HepG2 (cell line): ENCODE results near the gene HS3ST3B1. TPM values are rescaled to one million over a fixed set of nuclear protein-coding genes. Genes with fewer than 3 reads are reported as not detected.

Experiments
- ARID2 ChIP-seq: sonication (generic); formaldehyde crosslinking; IDR thresholded peaks from 2 replicates; pipeline ENCODE4 v1.8.1; 2022; ENCODE audit warnings: mild to moderate bottlenecking, missing genetic modification reagents, borderline replicate concordance
- ATF4 ChIP-seq, 2 experiments: fragments of 450-650 bp in 1 of 2; sonication (generic) in 1 of 2; formaldehyde crosslinking; IDR thresholded peaks; 2 replicates each; pipeline versions ENCODE4 v1.5.0 to v1.8.0; 2020 to 2022; ENCODE audit warnings: mild to moderate bottlenecking in 1 of 2, missing genetic modification reagents in 1 of 2
- CEBPG ChIP-seq: IDR thresholded peaks from 2 replicates; pipeline ENCODE4 v1.6.1; 2016
- EP300 ChIP-seq, 3 experiments: sonication (generic) in 1 of 3; formaldehyde crosslinking in 1 of 3; IDR thresholded peaks; 2 replicates each; pipeline versions ENCODE4 v1.5.1 to v1.6.1; 2011 to 2020; ENCODE audit warnings: low read depth in 2 of 3, low read length in 2 of 3, borderline replicate concordance in 1 of 3, improper control_type of control experiment in 1 of 3, mild to moderate bottlenecking in 1 of 3, missing genetic modification reagents in 1 of 3, moderate library complexity in 1 of 3
- GMEB1 ChIP-seq: sonication (generic); formaldehyde crosslinking; IDR thresholded peaks from 2 replicates; pipeline ENCODE4 v1.5.1; 2020; ENCODE audit warnings: missing genetic modification reagents, mild to moderate bottlenecking, borderline replicate concordance
- HNRNPK ChIP-seq: fragments of 200-400 bp; formaldehyde crosslinking; IDR thresholded peaks from 2 replicates; pipeline ENCODE4 v1.6.1; 2018; ENCODE audit warnings: low read length, low read depth, moderate library complexity, mild to moderate bottlenecking; ENCODE audit not compliant: poor library complexity, severe bottlenecking
- ISL2 ChIP-seq: sonication (generic); formaldehyde crosslinking; IDR thresholded peaks from 2 replicates; pipeline ENCODE4 v1.5.0; 2020; ENCODE audit warnings: missing genetic modification reagents
- KLF12 ChIP-seq: sonication (generic); formaldehyde crosslinking; IDR thresholded peaks from 2 replicates; pipeline ENCODE4 v1.4.0; 2020; ENCODE audit warnings: missing genetic modification reagents, borderline replicate concordance
- MIXL1 ChIP-seq: IDR thresholded peaks from 2 replicates; pipeline ENCODE4 v1.6.1; 2016
- NFKB2 ChIP-seq: sonication (generic); formaldehyde crosslinking; IDR thresholded peaks from 2 replicates; pipeline ENCODE4 v1.4.0; 2020; ENCODE audit warnings: missing genetic modification reagents, borderline replicate concordance
- PATZ1 ChIP-seq: sonication (generic); formaldehyde crosslinking; IDR thresholded peaks from 2 replicates; pipeline ENCODE4 v1.4.0; 2020; ENCODE audit warnings: missing genetic modification reagents
- PAXIP1 ChIP-seq: sonication (generic); formaldehyde crosslinking; conservative IDR thresholded peaks from 2 replicates; pipeline ENCODE4 v1.4.0; 2020; ENCODE audit warnings: mild to moderate bottlenecking, missing genetic modification reagents, moderate library complexity
- PLSCR1 ChIP-seq: sonication (generic); formaldehyde crosslinking; IDR thresholded peaks from 2 replicates; pipeline ENCODE4 v1.5.0; 2020; ENCODE audit warnings: missing genetic modification reagents, mild to moderate bottlenecking, borderline replicate concordance
- TEAD3 ChIP-seq: optimal IDR thresholded peaks from 2 replicates; pipeline ENCODE3; 2016; ENCODE audit warnings: borderline replicate concordance
- THAP11 ChIP-seq: IDR thresholded peaks from 2 replicates; pipeline ENCODE4 v1.6.1; 2016; ENCODE audit warnings: missing biosample characterization, missing genetic modification reagents
- THYN1 ChIP-seq: sonication (generic); formaldehyde crosslinking; IDR thresholded peaks from 2 replicates; pipeline ENCODE4 v1.8.1; 2023; ENCODE audit warnings: low read depth, mild to moderate bottlenecking, moderate library complexity, missing genetic modification reagents, borderline replicate concordance
- ZSCAN22 ChIP-seq: sonication (generic); formaldehyde crosslinking; IDR thresholded peaks from 2 replicates; pipeline ENCODE4 v1.4.0; 2020; ENCODE audit warnings: mild to moderate bottlenecking, missing genetic modification reagents
- polyA plus RNA-seq, 8 experiments: library from polyadenylated mRNA; depleted of rRNA in 3 of 8; stranded (reverse) in 7 of 8; unstranded in 1 of 8; fragments of >200 nt; fragmentation: Illumina TruSeq in 4 of 8; extraction: Trizol in 4 of 8; gene quantifications; 2 replicates each; pipeline versions ENCODE4 v1.2.1 to v1.2.3, GENCODE V29; 2011 to 2016; ENCODE audit warnings: low read depth in 4 of 8, missing spikeins in 1 of 8, mixed read lengths in 1 of 8; ENCODE audit not compliant: insufficient read depth in 1 of 8
- total RNA-seq, 5 experiments: library from RNA; depleted of rRNA; stranded (reverse); fragments of >200 nt; fragmentation: Illumina TruSeq; extraction: Trizol; gene quantifications; 2 replicates each; pipeline ENCODE4 v1.2.3, GENCODE V29; 2016; ENCODE audit warnings: low read depth in 1 of 5
- TF ChIP-seq, protein P1 (sequence below): sonication (generic); formaldehyde crosslinking; IDR thresholded peaks from 2 replicates; pipeline ENCODE4 v1.8.0; 2022; ENCODE audit warnings: low read depth, missing genetic modification reagents

Gene HS3ST3B1
- total and polyA plus RNA-seq, 2 of the 13 experiments (the other 11 are each of a cell fraction or from before 2014, with no cell fraction given), result 15.7 to 39.5 TPM

- TF ChIP-seq PLSCR1 (CRISPR knock-in tag), result no peak
- TF ChIP-seq, protein P1, sequence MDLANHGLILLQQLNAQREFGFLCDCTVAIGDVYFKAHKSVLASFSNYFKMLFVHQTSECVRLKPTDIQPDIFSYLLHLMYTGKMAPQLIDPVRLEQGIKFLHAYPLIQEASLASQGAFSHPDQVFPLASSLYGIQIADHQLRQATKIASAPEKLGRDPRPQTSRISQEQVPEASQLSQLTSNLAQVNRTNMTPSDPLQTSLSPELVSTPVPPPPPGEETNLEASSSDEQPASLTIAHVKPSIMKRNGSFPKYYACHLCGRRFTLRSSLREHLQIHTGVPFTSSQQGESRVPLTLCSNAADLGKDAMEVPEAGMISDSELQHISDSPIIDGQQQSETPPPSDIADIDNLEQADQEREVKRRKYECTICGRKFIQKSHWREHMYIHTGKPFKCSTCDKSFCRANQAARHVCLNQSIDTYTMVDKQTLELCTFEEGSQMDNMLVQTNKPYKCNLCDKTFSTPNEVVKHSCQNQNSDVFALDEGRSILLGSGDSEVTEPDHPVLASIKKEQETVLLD (CRISPR knock-in tag), result no peak
- TF ChIP-seq KLF12 (CRISPR knock-in tag), result no peak
- TF ChIP-seq EP300 (IDR thresholded peaks at IDR 0.05; ENCODE audit: low read depth in 2 of 2, low read length in 2 of 2), result peak in 1 of 2 experiments; percentile 2; a peak in 1 of 4 replicates
- no peak for TF ChIP-seq EP300 (CRISPR knock-in tag; IDR thresholded peaks at IDR 0.05; ENCODE audit: borderline replicate concordance)
- no peak for TF ChIP-seq ARID2
- TF ChIP-seq ISL2 (CRISPR knock-in tag), result no peak; the same call in 1 of the 2 replicates
- TF ChIP-seq MIXL1, result no peak
- TF ChIP-seq ZSCAN22, result no peak
- TF ChIP-seq THAP11 (CRISPR knock-in tag), result no peak
- no peak for TF ChIP-seq TEAD3 (CRISPR knock-in tag)
- 0 out of 2 replicates have a peak, but pooled peaks have one; percentile 31 for TF ChIP-seq GMEB1
- TF ChIP-seq PAXIP1, result peak; percentile 61
- no peak for TF ChIP-seq NFKB2 (CRISPR knock-in tag)
- no peak for TF ChIP-seq ATF4 (CRISPR knock-in tag; IDR thresholded peaks at IDR 0.05)
- TF ChIP-seq PATZ1 (CRISPR knock-in tag), result peak; percentile 39; the same call in 1 of the 2 replicates
- no peak for TF ChIP-seq THYN1 (CRISPR knock-in tag)
- peak; percentile 70 for TF ChIP-seq CEBPG (CRISPR knock-in tag)
- TF ChIP-seq HNRNPK, result no peak
These were observed 61.1 kb downstream of the HS3ST3B1 start (continued) for GRCh38 chr17:14361945-14362508.
